H9 (cell line): ENCODE results near the gene ROBO1. TPM values are rescaled to one million over a fixed set of nuclear protein-coding genes. Genes with fewer than 3 reads are reported as not detected.

Experiments
- DNase-seq: peaks from one replicate; pipeline ENCODE4 v3.0.0-alpha.2; 2017
- H2AFZ ChIP-seq: one replicate; pipeline ENCODE4 v1.6.1; 2013; ENCODE audit warnings: mild to moderate bottlenecking, low read length, control low read depth, moderate library complexity
- H2AK5ac ChIP-seq: 2 replicates; pipeline ENCODE4 v1.6.1; 2013; ENCODE audit warnings: low read length, control low read depth, mixed read lengths; ENCODE audit not compliant: insufficient read length
- H2BK120ac ChIP-seq: one replicate; pipeline ENCODE4 v1.6.1; 2013; ENCODE audit warnings: low read depth, mild to moderate bottlenecking, low read length, control low read depth, inconsistent platforms; ENCODE audit not compliant: poor library complexity, severe bottlenecking
- H2BK12ac ChIP-seq: 2 replicates; pipeline ENCODE4 v1.6.1; 2013; ENCODE audit warnings: low read length, control low read depth, mixed read lengths, low read depth; ENCODE audit not compliant: insufficient read length
- H2BK15ac ChIP-seq: 2 replicates; pipeline ENCODE4 v1.6.1; 2013; ENCODE audit warnings: low read depth, low read length, control low read depth
- H2BK20ac ChIP-seq: one replicate; pipeline ENCODE4 v1.6.1; 2013; ENCODE audit warnings: low read depth, mild to moderate bottlenecking, low read length, control low read depth, inconsistent platforms; ENCODE audit not compliant: poor library complexity, severe bottlenecking
- H2BK5ac ChIP-seq: 2 replicates; pipeline ENCODE4 v1.6.1; 2013; ENCODE audit warnings: low read length, control low read depth, mixed read lengths; ENCODE audit not compliant: insufficient read length
- H3K14ac ChIP-seq: 2 replicates; pipeline ENCODE4 v1.6.1; 2013; ENCODE audit warnings: low read length, control low read depth; ENCODE audit not compliant: insufficient read depth
- H3K18ac ChIP-seq: 2 replicates; pipeline ENCODE4 v1.6.1; 2013; ENCODE audit warnings: low read depth, mild to moderate bottlenecking, mixed read lengths, low read length, control low read depth; ENCODE audit not compliant: insufficient read length
- H3K23ac ChIP-seq: 2 replicates; pipeline ENCODE4 v1.6.1; 2013; ENCODE audit warnings: low read length, control low read depth, mixed read lengths, low read depth; ENCODE audit not compliant: insufficient read length
- H3K23me2 ChIP-seq: 2 replicates; pipeline ENCODE4 v1.6.1; 2013; ENCODE audit warnings: low read depth, mild to moderate bottlenecking, mixed read lengths, low read length, control low read depth; ENCODE audit not compliant: insufficient read length, poor library complexity, severe bottlenecking
- H3K27ac ChIP-seq: 2 replicates; pipeline ENCODE4 v1.5.1; 2013; ENCODE audit warnings: low read length, control low read depth, mixed read lengths, low read depth; ENCODE audit not compliant: insufficient read length
- H3K27me3 ChIP-seq: 2 replicates; pipeline ENCODE4 v1.6.1; 2013; ENCODE audit warnings: low read length, control low read depth, inconsistent platforms; ENCODE audit not compliant: insufficient read depth
- H3K4ac ChIP-seq: 2 replicates; pipeline ENCODE4 v1.6.1; 2013; ENCODE audit warnings: low read depth, mild to moderate bottlenecking, control low read depth, inconsistent platforms, low read length, moderate library complexity
- H3K4me1 ChIP-seq: 2 replicates; pipeline ENCODE4 v1.6.1; 2013; ENCODE audit warnings: low read length, control low read depth, inconsistent platforms; ENCODE audit not compliant: insufficient read depth
- H3K4me2 ChIP-seq: 2 replicates; pipeline ENCODE4 v1.6.1; 2013; ENCODE audit warnings: low read length, control low read depth, mixed read lengths; ENCODE audit not compliant: insufficient read length, insufficient read depth
- H3K56ac ChIP-seq: 2 replicates; pipeline ENCODE4 v1.6.1; 2013; ENCODE audit warnings: low read depth, mild to moderate bottlenecking, mixed read lengths, low read length, control low read depth; ENCODE audit not compliant: insufficient read length
- H3K79me1 ChIP-seq: 2 replicates; pipeline ENCODE4 v1.6.1; 2013; ENCODE audit warnings: low read depth, mild to moderate bottlenecking, moderate library complexity, low read length, control low read depth, inconsistent platforms; ENCODE audit not compliant: insufficient read depth, poor library complexity, severe bottlenecking
- H3K79me2 ChIP-seq: 2 replicates; pipeline ENCODE4 v1.6.1; 2013; ENCODE audit warnings: low read length, control low read depth, inconsistent platforms; ENCODE audit not compliant: insufficient read depth
- H3K9ac ChIP-seq: 2 replicates; pipeline ENCODE4 v1.6.1; 2013; ENCODE audit warnings: low read length, control low read depth, mixed read lengths; ENCODE audit not compliant: insufficient read length; ENCODE audit errors: extremely low read depth
- H3K9me3 ChIP-seq: one replicate; pipeline ENCODE4 v1.6.1; 2013; ENCODE audit warnings: low read depth, low read length, inconsistent platforms; ENCODE audit not compliant: control insufficient read depth
- H3T11ph ChIP-seq: one replicate; pipeline ENCODE4 v1.6.1; 2013; ENCODE audit warnings: mild to moderate bottlenecking, low read length, control low read depth, inconsistent platforms
- H4K20me1 ChIP-seq: one replicate; pipeline ENCODE4 v1.6.1; 2013; ENCODE audit not compliant: control insufficient read depth, insufficient read length, insufficient read depth
- H4K5ac ChIP-seq: 2 replicates; pipeline ENCODE4 v1.6.1; 2013; ENCODE audit warnings: low read depth, mild to moderate bottlenecking, mixed read lengths, low read length, control low read depth; ENCODE audit not compliant: insufficient read length
- H4K8ac ChIP-seq: replicated peaks from 2 replicates; pipeline ENCODE4 v1.6.1; 2013; ENCODE audit warnings: low read length, control low read depth, mixed read lengths, low read depth; ENCODE audit not compliant: insufficient read length
- H4K91ac ChIP-seq: 2 replicates; pipeline ENCODE4 v1.6.1; 2013; ENCODE audit warnings: low read depth, mild to moderate bottlenecking, moderate library complexity, mixed read lengths, low read length, control low read depth; ENCODE audit not compliant: insufficient read length
- H3K27ac Mint-ChIP-seq, 3 experiments: 2 replicates in 2 of 3; 3 replicates in 1 of 3; pipeline ENCODE4 v1.8.0; 2020 to 2021; ENCODE audit warnings: mixed read lengths in 3 of 3, mild to moderate bottlenecking in 1 of 3, moderate library complexity in 1 of 3
- H3K27me3 Mint-ChIP-seq: 2 replicates; pipeline ENCODE4 v1.8.0; 2021; ENCODE audit warnings: low read depth, mild to moderate bottlenecking, moderate library complexity, mixed read lengths
- H3K36me3 Mint-ChIP-seq, 3 experiments: 2 replicates in 2 of 3; 3 replicates in 1 of 3; pipeline ENCODE4 v1.8.0; 2020 to 2021; ENCODE audit warnings: low read depth in 3 of 3, mixed read lengths in 3 of 3; ENCODE audit not compliant: insufficient read depth in 1 of 3
- H3K4me1 Mint-ChIP-seq, 2 experiments: 2 replicates each; pipeline ENCODE4 v1.8.0; 2020; ENCODE audit warnings: mixed read lengths in 2 of 2
- H3K4me3 Mint-ChIP-seq, 2 experiments: 2 replicates in 1 of 2; 3 replicates in 1 of 2; pipeline ENCODE4 v1.8.0; 2020 to 2021; ENCODE audit warnings: mild to moderate bottlenecking in 2 of 2, mixed read lengths in 2 of 2, moderate library complexity in 1 of 2
- H3K9me3 Mint-ChIP-seq, 2 experiments: 2 replicates in 1 of 2; 3 replicates in 1 of 2; pipeline ENCODE4 v1.8.0; 2020; ENCODE audit warnings: mild to moderate bottlenecking in 2 of 2, mixed read lengths in 2 of 2, moderate library complexity in 1 of 2
- CTCF ChIP-seq: fragments of 200-600 bp; sonication (generic); conservative IDR thresholded peaks from 3 replicates; pipeline ENCODE4 v1.8.0; 2021; ENCODE audit warnings: antibody characterized with exemption, mild to moderate bottlenecking
- WGBS: extraction: QIAGEN DNeasy Blood & Tissue Kit; methylation state at CpG from one replicate; pipeline ENCODE4 v1.1.7; 2013; ENCODE audit warnings: missing lambda C conversion rate, low lambda C conversion rate, mixed read lengths; ENCODE audit not compliant: insufficient read length; ENCODE audit errors: extremely low coverage; 5-methylcytosine and 5-hydroxymethylcytosine counted together
- total RNA-seq: library from RNA; stranded (reverse); gene quantifications from 2 replicates; pipeline ENCODE4 v1.2.1, GENCODE V29; 2021

Gene ROBO1
- total RNA-seq, 1 experiment from 2014 or later = 62.7 TPM

GRCh38 chr3:78665101-78665500 is 1102.7 kb downstream of the ROBO1 start:
- Histone ChIP-seq H2BK15ac (no peak overlapping the region), H3K23ac (no peak overlapping the region), H2AK5ac (no peak overlapping the region), H4K20me1 (no peaks in the 10 kb centered on the region), H3K9me3 (no peaks in the 10 kb centered on the region), H3K14ac (no peak overlapping the region), H2BK120ac (no peak overlapping the region), H3K79me1 (no peaks in the 10 kb centered on the region), H2BK12ac (no peak overlapping the region), H3K27me3 (no peaks in the 10 kb centered on the region), H3K27ac (no peak overlapping the region), H2BK5ac (no peak overlapping the region), H4K5ac (no peak overlapping the region), H3T11ph (no peak overlapping the region), H3K18ac (no peak overlapping the region), H2BK20ac (no peak overlapping the region), H3K4me1 (no peaks in the 10 kb centered on the region), H3K4me2 (no peak overlapping the region), H4K91ac (no peak overlapping the region), H2AFZ (no peak overlapping the region), H3K9ac (no peak overlapping the region), H4K8ac (no peak overlapping the region), H3K4ac (no peak overlapping the region), H3K56ac (no peak overlapping the region), H3K79me2 (no peaks in the 10 kb centered on the region), H3K23me2 (no peaks in the 10 kb centered on the region)
- H3K36me3 Mint-ChIP-seq = peaks cover 4 to 12% (median 9%) of the 10 kb centered on the region in 3 experiments; a peak in 2 of 7 replicates
- no peak for TF ChIP-seq CTCF
- no peak overlapping the region for H3K4me3 Mint-ChIP-seq
- WGBS = no CpG with 5 or more reads among the region's 6 CpGs
- no peaks in the 10 kb centered on the region for H3K9me3 Mint-ChIP-seq
- H3K27ac Mint-ChIP-seq = no peak overlapping the region
- H3K27me3 Mint-ChIP-seq = no peaks in the 10 kb centered on the region
- H3K4me1 Mint-ChIP-seq = peaks cover 2 to 7% of the 10 kb centered on the region in 2 experiments; a peak in 3 of 4 replicates
- no peak for DNase-seq
